GM19025 (cell line): ENCODE results near the gene RRBP1.
"Not testable (repeated sequence)": the region's sequence is repeated elsewhere in the genome, so short reads cannot be mapped to it uniquely, and the experiment has no call there.

ENCODE experiments used
- ATAC-seq: cut with Tn5 transposase; IDR thresholded peaks from one replicate; pipeline ENCODE4 v1.9.1; 2021; ENCODE audit warnings: mild to moderate bottlenecking, low read depth, moderate library complexity; ENCODE audit not compliant: unreplicated experiment

RRBP1 gene

GRCh38 chr20:17708675-17709360, 26.8 kb upstream of the RRBP1 start:
- ATAC-seq, result no peak

GRCh38 chr20:17707951-17708350, 25.9 kb upstream of the RRBP1 start:
- ATAC-seq, result not testable (repeated sequence)

- no peak for ATAC-seq
Measured at GRCh38 chr20:17706632-17707031, 24.6 kb upstream of the RRBP1 start.

GRCh38 chr20:17705916-17706315, 23.9 kb upstream of the RRBP1 start:
- no peak for ATAC-seq

GRCh38 chr20:17704589-17705317, 22.7 kb upstream of the RRBP1 start:
- ATAC-seq, result no peak

GRCh38 chr20:17701826-17702225, 19.8 kb upstream of the RRBP1 start:
- ATAC-seq, result no peak

GRCh38 chr20:17700637-17701036, 18.6 kb upstream of the RRBP1 start:
- ATAC-seq, result no peak

GRCh38 chr20:17699931-17700351, 17.9 kb upstream of the RRBP1 start, which contains the start of gene BANF2:
TSS of gene BANF2 (plus strand) at chr20:17699966. CDS start at chr20:17725026, 25,060 bp downstream.
- no peak for ATAC-seq

GRCh38 chr20:17698384-17698783, 16.3 kb upstream of the RRBP1 start:
- no peak for ATAC-seq

- no peak for ATAC-seq
Measured at GRCh38 chr20:17697171-17697570, 15.1 kb upstream of the RRBP1 start.

- no peak for ATAC-seq
Measured at GRCh38 chr20:17696287-17696686, 14.2 kb upstream of the RRBP1 start.

GRCh38 chr20:17694767-17695166, 12.7 kb upstream of the RRBP1 start:
- no peak for ATAC-seq

GRCh38 chr20:17693444-17694001, 11.5 kb upstream of the RRBP1 start:
- no peak for ATAC-seq

GRCh38 chr20:17691758-17692157, 9.7 kb upstream of the RRBP1 start:
- no peak for ATAC-seq

- ATAC-seq, result no peak
Measured at GRCh38 chr20:17690144-17690543, 8.1 kb upstream of the RRBP1 start.

- ATAC-seq, result no peak
Measured at GRCh38 chr20:17688965-17689364, 6.9 kb upstream of the RRBP1 start.

GRCh38 chr20:17687800-17688199, 5.8 kb upstream of the RRBP1 start:
- ATAC-seq, result no peak

- ATAC-seq, result no peak
Measured at GRCh38 chr20:17685168-17685567, 3.1 kb upstream of the RRBP1 start.

GRCh38 chr20:17684077-17684888, 2.2 kb upstream of the RRBP1 start:
- no peak for ATAC-seq

GRCh38 chr20:17683218-17684076, 1.4 kb upstream of the RRBP1 start:
- ATAC-seq, result no peak
